NCI-H2227 treated with DMSO at 0.1 percent for 48 hours (cell line): ENCODE data around the gene FCRLB.
"Not testable (repeated sequence)": the region's sequence is repeated elsewhere in the genome, so short reads cannot be mapped to it uniquely, and the experiment has no call there.

Experiments
- DNase-seq: peaks from one replicate; lab custom pipeline; 2025; lab: John Stamatoyannopoulos, UW

Gene FCRLB

DNA sequence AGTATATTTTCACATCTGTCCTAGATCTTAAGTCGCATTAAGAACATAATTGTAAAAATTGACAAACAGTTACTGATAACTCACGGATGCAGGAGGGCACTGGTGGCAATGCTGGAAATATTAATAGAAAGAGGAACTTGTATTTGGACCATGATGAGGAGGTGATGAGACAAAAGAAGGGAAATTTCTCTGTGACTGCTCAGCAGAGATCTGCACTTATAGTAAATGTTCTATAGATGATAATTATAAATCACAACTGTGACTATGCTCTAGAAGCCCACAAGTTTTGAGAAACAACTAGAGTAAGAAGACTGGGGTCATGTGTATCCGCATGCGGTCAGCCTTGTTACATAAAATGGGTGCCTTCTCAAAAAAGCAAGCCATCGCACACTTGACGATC lies 19.6 kb downstream of the FCRLB start:
- DNase-seq, result no peak

GRCh38 chr1:161743231-161743630 lies 21.9 kb downstream of the FCRLB start:
- DNase-seq, result no peak

DNA sequence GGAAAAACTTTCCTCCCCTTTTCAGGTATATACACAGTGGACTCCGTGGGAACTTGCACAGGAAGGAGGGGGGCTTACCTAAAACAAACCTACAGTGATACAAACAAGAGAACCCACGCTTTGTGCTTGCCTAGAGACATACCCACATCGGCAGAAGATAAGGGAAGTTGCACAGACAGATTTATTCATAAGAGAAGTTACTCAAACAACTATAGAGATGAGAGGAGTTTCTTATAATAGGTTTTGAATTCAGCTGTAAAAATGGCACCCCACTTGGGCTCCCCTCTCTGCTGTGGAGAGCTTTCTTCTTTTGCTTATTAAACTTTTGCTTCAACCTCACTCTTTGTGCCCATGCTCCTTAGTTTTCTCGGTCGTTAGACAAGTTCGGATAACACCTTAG lies 26.5 kb downstream of the FCRLB start:
- DNase-seq, result no peak

- DNase-seq, result peak; percentile 94
Observed at GRCh38 chr1:161749509-161750407, 28.4 kb downstream of the FCRLB start, which contains the start of gene DUSP12. TSS of gene DUSP12 (plus strand) at chr1:161749786. CDS start at chr1:161749802, 16 bp downstream.

DNA sequence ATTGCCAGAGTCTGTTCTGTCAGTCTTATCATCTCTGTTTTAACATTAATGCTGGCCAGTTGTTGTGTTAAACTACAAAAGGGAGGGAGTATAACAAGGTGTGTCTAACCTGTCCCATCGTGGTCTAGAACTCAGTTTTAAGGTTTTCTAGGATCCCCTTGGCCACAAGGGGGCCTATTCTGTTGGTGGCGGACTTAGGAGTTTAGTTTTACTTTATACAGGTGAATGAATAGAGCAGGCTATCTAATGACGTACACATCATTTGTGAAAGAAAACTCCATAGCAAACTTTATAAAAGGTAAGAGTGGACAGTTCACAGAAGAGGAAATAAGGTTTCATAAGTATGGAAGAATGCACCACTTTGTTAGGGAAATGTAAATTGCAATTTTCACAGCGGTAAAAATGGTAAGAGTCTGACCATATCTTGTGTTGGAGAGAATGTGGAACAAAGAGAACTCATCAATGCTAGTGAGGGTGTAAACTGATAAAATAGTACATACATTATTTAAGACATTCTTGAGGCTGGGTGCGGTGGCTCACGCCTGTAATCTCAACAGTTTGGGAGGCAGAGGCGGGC lies 42.3 kb downstream of the FCRLB start:
- no peak for DNase-seq

- peak; percentile 83 for DNase-seq
Observed at GRCh38 chr1:161766102-161766981, 45.0 kb downstream of the FCRLB start, which contains the start of gene ATF6. TSS of gene ATF6 (plus strand) at chr1:161766320. CDS start at chr1:161766361, 41 bp downstream.

- no peak for DNase-seq
Observed at GRCh38 chr1:161768461-161768860, 47.1 kb downstream of the FCRLB start.

DNA sequence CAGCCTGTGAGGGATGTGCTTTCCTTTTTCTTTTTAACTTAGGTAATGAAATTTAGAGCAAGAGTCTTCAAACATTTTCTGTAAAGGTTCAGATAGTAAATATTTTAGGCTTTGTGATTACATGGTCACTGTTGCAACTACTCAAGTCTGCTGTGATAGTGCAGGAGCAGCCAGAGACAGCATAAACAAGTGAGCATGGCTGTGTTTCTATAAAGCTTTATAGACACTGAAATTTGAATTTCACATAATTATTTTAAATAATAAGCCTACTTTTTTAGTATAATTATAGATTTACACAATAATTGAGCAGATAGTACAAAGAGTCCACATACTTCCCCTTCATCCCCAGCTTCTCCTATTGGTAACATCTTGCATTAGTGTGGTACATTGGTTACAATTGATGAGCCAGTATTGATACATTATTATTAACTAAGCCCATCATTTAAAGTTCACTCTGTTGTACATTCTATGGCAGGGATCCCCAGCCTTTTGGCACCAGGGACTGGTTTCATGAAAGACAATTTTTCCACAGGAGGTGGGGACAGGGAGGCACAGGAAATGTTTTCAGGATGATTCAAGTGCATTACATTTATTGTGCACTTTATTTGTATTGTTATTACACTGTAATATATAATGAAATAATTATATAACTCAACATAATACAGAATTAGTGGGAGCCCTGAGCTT lies 47.8 kb downstream of the FCRLB start:
- no peak for DNase-seq

DNA sequence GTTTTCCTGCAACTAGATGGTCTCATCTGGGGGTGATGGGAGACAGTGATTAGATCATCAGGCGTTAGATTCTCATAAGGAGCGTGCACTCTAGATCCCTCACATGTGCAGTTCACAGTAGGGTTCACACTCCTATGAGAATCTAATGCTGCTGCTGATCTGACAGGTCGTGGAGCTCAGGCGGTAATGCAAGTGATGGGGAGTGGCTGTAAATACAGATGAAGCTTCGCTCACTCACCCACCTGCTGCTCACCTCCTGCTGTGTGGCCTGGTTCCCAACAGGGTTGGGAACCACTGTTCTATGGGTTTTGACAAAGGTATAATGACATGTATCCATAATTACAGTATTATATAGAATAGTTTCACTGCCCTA lies 48.3 kb downstream of the FCRLB start:
- not testable (repeated sequence) for DNase-seq

DNA sequence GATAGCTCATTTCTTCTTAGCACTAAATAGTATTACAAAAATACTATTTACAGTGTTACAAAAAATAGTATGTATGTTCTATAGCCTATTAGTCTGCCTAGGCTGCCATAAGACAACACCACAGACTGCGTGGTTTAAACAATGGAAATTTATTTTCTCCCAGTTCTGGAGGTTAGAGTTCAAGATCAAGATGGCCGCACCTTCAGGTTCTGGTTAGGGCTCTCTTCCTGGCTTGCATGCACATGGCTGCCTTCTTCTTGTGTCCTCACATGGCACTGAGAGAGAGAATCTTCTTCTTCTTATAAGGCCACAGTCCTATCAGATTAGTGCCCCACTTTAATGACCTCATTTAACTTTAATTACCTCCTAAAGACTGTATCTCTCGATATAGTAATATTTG lies 48.9 kb downstream of the FCRLB start:
- DNase-seq, result no peak

- DNase-seq, result no peak
Observed at GRCh38 chr1:161771161-161771560, 49.8 kb downstream of the FCRLB start.

GRCh38 chr1:161771973-161772372 lies 50.6 kb downstream of the FCRLB start:
- DNase-seq, result no peak

DNA sequence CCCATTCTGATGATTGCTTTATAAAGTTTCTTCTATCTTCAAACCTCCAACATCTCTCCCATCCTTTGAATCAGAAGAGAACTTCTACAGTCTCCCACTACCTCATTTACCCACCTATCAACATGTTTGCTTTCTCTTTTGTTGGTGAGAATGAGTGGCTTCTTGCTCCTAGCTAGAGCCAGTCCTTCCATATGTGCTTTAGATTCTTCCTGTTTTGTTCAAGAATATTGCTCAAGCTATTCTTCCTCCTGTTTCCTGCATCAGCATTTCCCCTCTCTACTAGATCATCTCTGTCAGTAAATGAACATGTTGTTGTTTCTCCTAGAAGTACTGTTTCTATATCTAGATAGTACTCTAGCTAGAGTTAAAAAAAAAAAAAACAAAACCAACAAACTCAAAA lies 51.1 kb downstream of the FCRLB start:
- DNase-seq, result no peak

DNA sequence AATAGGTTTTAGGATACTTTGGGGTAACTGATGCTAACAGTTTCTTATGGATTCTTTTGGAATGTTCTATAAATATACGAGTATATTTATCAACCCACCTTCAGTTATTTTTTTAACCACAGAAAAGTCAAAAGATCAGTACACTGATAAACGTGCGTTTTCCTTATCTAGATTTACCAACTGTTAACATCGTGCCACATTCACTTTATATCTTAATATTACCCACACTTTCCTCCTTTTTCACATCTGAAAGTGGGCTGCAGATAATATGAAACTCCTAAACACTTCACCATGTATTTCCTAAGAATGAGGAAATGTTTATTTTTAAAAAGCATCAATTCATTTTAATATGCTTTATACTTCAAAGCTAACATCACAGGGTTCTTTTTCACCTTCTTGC lies 52.4 kb downstream of the FCRLB start:
- DNase-seq, result no peak

- DNase-seq, result no peak
Observed at GRCh38 chr1:161777261-161777660, 55.9 kb downstream of the FCRLB start.
